ENCODE results near the gene MCL1.

MCL1 gene

DNA sequence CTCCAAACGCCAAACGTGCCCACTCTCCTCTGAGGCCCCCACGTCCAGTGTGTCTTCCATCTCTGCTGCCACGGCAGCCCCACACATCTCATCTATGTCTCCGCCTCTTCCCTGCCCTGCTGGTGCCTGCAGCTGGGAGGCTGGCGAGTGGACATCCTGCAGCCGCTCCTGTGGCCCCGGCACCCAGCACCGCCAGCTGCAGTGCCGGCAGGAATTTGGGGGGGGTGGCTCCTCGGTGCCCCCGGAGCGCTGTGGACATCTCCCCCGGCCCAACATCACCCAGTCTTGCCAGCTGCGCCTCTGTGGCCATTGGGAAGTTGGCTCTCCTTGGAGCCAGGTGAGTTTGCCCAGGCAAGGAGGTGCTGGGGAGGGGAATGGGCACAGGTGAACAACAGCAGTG lies 21.6 kb downstream of the MCL1 start:
- no peaks in the 10 kb centered on the region for H3K9me3 Mint-ChIP-seq
- H3K4me3 Mint-ChIP-seq = no peak overlapping the region
- no peak overlapping the region for H3K27ac Mint-ChIP-seq

DNA sequence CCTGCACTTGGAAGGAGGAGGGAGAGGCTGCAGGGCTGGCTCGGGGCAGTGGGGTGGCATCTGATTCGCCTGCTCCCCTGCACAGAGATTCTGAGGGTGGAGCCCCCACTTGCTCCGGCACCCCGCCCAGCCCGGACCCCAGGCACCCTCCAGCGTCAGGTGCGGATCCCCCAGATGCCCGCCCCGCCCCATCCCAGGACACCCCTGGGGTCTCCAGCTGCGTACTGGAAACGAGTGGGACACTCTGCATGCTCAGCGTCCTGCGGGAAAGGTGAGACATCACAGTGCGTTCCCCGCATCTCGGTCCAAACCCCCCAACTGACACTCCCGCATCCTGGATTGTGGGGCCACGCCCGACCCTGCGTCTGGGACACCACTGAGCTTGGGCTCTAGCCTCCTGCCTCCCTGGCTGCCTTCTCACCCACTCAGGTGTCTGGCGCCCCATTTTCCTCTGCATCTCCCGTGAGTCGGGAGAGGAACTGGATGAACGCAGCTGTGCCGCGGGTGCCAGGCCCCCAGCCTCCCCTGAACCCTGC lies 22.3 kb downstream of the MCL1 start:
- peaks cover 50% of the 10 kb centered on the region for H3K4me1 Mint-ChIP-seq
- DNase-seq = no peak
- peak overlapping the region in 1 of 2 donors; percentile 59 for H3K27ac Mint-ChIP-seq
- no peak for ATAC-seq
- H3K27me3 Mint-ChIP-seq = peaks cover 13% of the 10 kb centered on the region
- no peak overlapping the region for H3K4me3 Mint-ChIP-seq
- no peaks in the 10 kb centered on the region for H3K9me3 Mint-ChIP-seq

More for the DNA sequence above, 21.6 kb downstream of the MCL1 start:
- ATAC-seq (no peak), DNase-seq (no peak)
- Mint-ChIP-seq H3K27me3 (peaks cover 6% of the 10 kb centered on the region), H3K4me1 (peaks cover 50% of the 10 kb centered on the region)

DNA sequence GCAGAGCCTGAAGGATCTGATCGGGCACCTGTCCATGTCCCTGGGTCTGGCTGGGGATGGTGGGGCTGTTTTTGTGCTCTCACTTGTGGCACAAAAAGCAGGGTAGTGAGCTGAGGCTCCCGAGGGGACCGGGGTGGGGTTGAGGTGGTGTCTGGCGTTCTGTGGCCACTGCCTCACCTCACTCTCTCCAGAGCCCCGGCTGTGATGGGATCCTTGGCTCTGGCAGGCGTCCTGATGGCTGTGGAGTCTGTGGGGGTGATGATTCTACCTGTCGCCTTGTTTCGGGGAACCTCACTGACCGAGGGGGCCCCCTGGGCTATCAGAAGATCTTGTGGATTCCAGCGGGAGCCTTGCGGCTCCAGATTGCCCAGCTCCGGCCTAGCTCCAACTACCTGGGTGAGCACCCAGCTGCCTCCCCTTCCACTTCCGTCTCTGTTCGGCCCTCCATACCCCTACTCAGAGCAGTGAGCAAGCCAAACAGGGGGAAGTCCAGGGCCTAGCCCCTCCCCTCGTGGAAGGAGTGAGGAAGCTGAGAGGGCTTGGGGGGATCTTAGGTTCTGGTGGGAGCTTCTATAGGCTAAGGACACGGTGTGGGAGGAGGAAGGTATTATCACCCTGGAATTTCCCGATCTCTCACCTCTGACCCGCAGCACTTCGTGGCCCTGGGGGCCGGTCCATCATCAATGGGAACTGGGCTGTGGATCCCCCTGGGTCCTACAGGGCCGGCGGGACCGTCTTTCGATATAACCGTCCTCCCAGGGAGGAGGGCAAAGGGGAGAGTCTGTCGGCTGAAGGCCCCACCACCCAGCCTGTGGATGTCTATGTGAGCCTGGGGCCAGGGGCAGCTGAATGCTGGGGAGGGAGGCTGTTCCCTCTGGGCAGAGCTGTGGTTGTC lies 23.2 kb downstream of the MCL1 start:
- peaks cover 53% of the 10 kb centered on the region for H3K4me1 Mint-ChIP-seq
- peak overlapping the region in 1 of 2 donors; percentile 71 for H3K27ac Mint-ChIP-seq

DNA sequence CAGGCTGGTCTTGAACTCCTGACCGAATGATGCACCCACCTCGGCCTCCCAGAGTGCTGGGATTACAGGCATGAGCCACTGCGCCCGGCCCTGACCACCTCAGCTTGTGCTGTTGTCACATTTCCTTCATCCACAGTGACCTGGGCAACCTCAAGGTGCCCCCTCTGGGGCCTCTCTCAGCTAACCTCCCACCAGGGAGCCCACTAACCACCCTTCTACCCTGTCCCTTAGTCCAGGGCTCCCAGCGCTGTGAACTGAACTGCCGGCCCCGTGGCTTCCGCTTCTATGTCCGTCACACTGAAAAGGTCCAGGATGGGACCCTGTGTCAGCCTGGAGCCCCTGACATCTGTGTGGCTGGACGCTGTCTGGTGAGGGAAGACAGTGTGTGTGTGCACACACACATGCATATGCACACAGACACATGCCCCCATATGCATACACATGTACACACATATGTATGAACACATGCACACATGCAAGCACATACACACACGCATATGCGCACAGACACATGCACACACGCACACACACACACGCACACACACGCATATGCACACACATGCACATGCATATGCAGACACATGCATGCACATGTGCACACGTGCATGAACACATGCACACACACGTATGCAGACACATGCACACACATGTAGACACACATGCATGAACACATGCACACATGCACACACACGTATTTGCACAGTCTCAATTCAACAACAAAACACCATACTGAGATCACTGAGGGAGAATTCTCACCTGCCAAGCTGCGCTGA lies 24.0 kb downstream of the MCL1 start:
- no peaks in the 10 kb centered on the region for H3K9me3 Mint-ChIP-seq
- H3K4me1 Mint-ChIP-seq = peaks cover 53% of the 10 kb centered on the region
- DNase-seq (no peak), ATAC-seq (no peak)
- peak overlapping the region in 1 of 2 donors; percentile 76 for H3K27ac Mint-ChIP-seq
- H3K27me3 Mint-ChIP-seq = peaks cover 30% of the 10 kb centered on the region
- H3K4me3 Mint-ChIP-seq = no peak overlapping the region

More for the DNA sequence above, 23.2 kb downstream of the MCL1 start:
- Mint-ChIP-seq H3K9me3 (no peaks in the 10 kb centered on the region), H3K4me3 (no peak overlapping the region), H3K27me3 (peaks cover 22% of the 10 kb centered on the region)
- DNase-seq (no peak), ATAC-seq (no peak)

DNA sequence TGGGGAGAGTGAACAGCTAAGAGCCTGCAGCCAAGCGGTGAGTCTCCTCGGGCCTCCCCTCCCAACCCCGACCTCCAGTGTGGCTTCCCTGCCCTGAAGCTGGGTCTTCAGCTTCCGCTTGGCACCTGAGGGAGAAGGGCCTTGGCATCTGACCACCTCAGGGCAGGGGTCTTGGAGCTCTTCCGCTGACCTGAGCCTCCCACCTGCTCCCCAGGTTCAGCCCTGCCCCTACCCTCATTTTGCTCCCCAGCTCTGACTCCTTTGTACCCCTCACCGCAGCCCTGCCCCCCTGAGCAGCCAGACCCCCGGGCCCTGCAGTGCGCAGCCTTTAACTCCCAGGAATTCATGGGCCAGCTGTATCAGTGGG lies 25.3 kb downstream of the MCL1 start:
- no peaks in the 10 kb centered on the region for H3K9me3 Mint-ChIP-seq

DNA sequence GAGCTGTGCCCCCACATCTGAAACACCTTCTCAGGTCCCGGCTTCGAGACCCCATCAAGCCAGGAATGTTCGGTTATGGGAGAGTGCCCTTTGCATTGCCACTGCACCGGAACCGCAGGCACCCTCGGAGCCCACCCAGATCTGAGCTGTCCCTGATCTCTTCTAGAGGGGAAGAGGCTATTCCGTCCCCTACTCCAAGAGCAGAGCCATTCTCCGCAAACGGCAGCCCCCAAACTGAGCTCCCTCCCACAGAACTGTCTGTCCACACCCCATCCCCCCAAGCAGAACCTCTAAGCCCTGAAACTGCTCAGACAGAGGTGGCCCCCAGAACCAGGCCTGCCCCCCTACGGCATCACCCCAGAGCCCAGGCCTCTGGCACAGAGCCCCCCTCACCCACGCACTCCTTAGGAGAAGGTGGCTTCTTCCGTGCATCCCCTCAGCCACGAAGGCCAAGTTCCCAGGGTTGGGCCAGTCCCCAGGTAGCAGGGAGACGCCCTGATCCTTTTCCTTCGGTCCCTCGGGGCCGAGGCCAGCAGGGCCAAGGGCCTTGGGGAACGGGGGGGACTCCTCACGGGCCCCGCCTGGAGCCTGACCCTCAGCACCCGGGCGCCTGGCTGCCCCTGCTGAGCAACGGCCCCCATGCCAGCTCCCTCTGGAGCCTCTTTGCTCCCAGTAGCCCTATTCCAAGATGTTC lies 25.9 kb downstream of the MCL1 start:
- no peak for ATAC-seq
- peak in 1 of 2 donors; percentile 10 for DNase-seq
- Mint-ChIP-seq H3K27ac (no peak overlapping the region), H3K9me3 (no peaks in the 10 kb centered on the region), H3K27me3 (peaks cover 45% of the 10 kb centered on the region), H3K4me1 (peaks cover 50% of the 10 kb centered on the region), H3K4me3 (no peak overlapping the region)

More for the DNA sequence above, 25.3 kb downstream of the MCL1 start:
- Mint-ChIP-seq H3K4me3 (no peak overlapping the region), H3K27ac (no peak overlapping the region), H3K4me1 (peaks cover 50% of the 10 kb centered on the region), H3K27me3 (peaks cover 43% of the 10 kb centered on the region)
- DNase-seq (no peak), ATAC-seq (no peak)

DNA sequence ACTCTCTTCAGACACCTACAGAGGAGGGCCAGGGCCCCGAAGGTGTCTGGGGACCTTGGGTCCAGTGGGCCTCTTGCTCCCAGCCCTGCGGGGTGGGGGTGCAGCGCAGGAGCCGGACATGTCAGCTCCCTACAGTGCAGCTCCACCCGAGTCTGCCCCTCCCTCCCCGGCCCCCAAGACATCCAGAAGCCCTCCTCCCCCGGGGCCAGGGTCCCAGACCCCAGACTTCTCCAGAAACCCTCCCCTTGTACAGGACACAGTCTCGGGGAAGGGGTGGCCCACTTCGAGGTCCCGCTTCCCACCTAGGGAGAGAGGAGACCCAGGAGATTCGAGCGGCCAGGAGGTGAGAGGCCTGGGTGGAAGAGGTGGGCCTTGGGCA lies 26.5 kb downstream of the MCL1 start:
- Mint-ChIP-seq H3K9me3 (no peaks in the 10 kb centered on the region), H3K27ac (peak overlapping the region in 1 of 2 donors; percentile 78), H3K4me1 (peaks cover 50% of the 10 kb centered on the region), H3K27me3 (peaks cover 51% of the 10 kb centered on the region), H3K4me3 (peak overlapping the region in 1 of 2 donors; percentile 49)
- DNase-seq = no peak
- no peak for ATAC-seq

DNA sequence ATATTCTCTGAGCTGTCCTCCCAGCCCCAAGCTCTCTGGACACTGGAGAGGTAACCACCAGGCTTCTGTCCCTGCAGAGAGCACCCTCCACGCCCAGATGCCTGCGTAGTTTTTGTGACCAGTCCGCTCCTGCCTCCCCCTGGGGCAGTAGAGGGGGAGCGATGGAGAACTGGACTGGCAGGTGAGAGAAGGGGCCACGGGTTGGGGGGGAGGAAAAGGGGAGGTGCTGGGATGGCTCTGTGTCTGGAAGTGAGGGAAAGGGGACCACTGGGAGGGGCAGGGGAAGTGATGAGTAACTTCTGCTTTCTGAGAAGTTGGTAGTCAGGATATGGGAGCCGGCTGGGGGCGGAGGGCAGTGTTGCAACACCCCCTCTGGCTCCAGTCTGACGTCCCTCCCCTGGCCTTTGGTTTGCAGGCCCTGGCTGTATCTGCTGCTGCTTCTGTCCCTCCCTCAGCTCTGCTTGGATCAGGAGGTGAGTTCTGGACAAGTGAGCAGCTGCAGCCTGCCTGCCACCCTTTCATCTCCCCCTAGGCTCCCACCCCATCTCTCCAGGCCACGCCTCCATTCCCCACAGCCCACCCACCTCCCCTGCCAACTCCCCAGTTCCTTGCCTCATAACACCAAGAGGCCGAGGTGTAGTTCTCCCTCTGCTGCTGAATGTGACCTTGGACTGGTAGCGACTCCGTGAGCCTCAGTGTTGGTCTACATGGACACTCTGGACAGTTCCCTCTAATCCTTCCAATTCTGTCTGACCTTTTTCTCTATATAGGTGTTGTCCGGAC lies 27.1 kb downstream of the MCL1 start:
- no peak for ATAC-seq
- Mint-ChIP-seq H3K27ac (peak overlapping the region in 1 of 2 donors; percentile 78), H3K27me3 (peaks cover 51% of the 10 kb centered on the region), H3K9me3 (no peaks in the 10 kb centered on the region), H3K4me3 (peak overlapping the region in 1 of 2 donors; percentile 49), H3K4me1 (peaks cover 50% of the 10 kb centered on the region)
- DNase-seq = peak in 1 of 2 donors; percentile 20

DNA sequence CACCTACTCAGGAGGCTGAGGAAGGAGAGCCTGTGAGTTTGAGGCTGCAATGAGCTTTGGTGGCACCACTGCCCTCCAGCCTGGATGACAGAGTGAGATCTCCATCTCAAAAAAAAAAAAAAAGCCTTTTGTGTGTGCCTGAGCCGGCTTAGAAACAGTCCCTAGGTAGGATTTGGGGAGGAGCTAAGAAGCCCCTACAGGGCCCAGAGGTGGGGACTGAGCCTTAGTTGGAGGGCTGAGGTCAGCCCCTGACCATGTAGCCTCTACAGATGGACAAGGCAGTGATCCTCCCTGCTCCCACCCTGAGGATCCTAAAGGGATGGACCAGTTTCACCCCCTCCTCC lies 27.7 kb downstream of the MCL1 start:
- Mint-ChIP-seq H3K27ac (no peak overlapping the region), H3K4me3 (no peak overlapping the region), H3K9me3 (no peaks in the 10 kb centered on the region), H3K4me1 (peaks cover 50% of the 10 kb centered on the region), H3K27me3 (peaks cover 53% of the 10 kb centered on the region)
- DNase-seq (no peak), ATAC-seq (no peak)

DNA sequence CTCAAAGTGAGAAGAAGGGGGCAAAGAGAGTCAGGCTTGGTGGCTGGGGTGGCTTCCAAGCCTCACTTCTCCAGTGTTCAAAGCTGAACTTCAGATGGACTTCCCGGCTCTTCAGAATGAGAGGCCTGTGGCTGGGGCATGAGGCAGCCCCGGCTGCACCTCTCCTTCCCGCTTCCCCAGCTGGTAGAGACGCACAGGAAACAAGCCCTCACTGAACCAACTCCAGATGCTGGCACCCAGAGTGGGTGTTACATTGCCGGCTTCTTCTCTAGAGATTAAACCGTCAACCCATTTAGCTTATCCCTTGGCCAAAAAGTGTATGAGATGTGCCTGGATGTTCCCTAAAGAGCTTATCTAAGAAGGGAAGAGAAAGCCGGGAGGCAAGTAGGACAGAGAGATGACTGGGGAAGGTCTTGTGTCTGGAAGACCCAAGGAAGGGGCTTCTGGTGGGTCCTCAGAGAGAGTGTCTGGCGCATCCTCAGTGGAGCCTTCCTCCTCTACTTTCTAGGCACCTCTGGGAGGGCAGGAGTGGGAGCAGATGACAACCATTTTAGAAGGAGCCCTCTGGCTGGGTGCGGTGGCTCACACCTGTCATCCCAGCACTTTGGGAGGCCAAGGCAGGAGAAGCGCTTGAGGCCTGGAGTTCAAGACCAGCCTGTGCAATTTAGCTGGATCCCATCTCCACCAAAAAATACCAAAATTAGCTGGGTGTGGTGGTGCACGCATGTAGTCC lies 28.2 kb downstream of the MCL1 start:
- Mint-ChIP-seq H3K27ac (no peak overlapping the region), H3K9me3 (no peaks in the 10 kb centered on the region), H3K27me3 (peaks cover 58% of the 10 kb centered on the region), H3K4me3 (no peak overlapping the region), H3K4me1 (peaks cover 46% of the 10 kb centered on the region)
- peak in 1 of 2 donors; percentile 15 for DNase-seq
- no peak for ATAC-seq

DNA sequence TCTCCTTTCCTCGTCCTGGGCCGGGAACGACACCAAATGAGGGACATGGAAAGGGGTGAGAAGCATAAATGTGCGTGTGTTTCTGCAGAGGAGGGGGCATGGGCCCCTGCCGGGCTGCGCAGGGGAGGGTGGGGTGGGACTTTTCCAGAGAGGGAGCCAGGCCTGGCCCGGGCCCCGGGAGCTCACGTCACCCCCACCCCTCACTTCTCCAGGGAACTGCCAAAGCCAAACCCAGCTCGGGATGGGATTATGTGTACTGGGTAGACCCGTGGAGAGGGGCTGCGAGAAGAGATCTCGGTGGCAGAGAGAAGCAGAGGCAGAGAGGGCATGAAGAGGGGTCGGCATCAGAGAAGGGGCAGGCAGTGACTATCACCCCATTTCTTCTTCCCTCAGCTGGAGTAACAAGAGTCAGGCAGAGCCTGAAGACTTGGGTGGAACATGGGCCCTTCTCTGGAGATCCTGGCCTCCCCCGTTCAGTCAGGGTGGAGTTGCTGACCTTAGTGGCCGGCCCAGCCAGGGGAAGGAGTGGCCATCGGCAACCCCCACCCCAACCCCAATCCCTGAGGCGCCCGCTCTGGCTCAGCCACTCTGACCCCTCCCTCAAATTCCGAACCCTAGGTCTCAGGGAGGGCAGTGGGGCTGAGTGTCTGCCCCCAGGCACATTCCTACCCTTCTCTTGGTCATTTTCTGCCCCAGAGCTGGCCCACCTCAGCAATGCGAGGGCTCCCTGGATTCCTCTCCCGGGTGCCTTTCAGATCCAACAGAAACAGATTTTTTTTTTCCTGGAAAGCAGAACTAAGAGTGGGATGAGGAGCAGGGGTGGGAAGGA lies 29.0 kb downstream of the MCL1 start:
- no peak overlapping the region for H3K27ac Mint-ChIP-seq
- DNase-seq = peak in 1 of 2 donors; percentile 10
- peak overlapping the region in 1 of 2 donors; percentile 84 for H3K4me3 Mint-ChIP-seq
- H3K9me3 Mint-ChIP-seq = no peaks in the 10 kb centered on the region
- H3K27me3 Mint-ChIP-seq = peaks cover 65% of the 10 kb centered on the region
- H3K4me1 Mint-ChIP-seq = peaks cover 43% of the 10 kb centered on the region
- ATAC-seq = no peak

DNA sequence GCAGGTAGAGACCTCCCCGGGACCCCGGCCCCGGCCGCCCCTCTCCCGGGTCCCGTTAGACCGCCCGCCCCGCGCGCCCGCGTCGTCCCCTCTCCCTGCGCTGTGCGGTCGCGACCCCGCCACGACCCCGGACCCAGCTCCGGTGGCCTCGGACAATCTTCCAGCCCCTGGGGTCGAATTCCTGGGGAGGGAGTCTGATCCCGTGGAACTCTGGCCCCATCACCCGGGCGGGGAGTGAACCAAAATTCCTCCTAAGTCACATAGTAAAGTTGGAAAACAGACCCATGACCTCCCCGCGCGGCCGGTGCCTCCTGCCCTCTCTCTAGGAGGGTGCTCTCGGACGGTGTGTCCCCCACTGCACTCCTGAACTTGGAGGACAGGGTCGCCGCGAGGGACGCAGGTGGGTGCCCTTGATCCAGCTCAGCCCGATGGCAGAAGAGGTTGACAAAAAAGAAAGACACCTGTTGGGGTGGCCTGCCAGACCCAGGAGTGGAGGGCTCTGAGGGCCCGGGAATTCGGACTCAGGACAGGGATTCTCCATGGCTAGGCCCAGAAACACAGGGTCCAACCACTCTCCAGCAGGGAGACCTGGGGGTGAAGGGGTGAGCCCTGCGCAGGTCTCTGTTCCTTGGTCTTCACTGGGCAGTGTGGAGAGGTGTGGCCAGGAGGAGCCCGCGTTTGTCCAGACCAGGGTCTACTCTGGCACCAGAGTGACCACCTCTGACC lies 29.8 kb downstream of the MCL1 start:
- H3K27ac Mint-ChIP-seq = peak overlapping the region in 1 of 2 donors; percentile 52

More for the DNA sequence above, 29.8 kb downstream of the MCL1 start:
- Mint-ChIP-seq H3K4me3 (peak overlapping the region; percentile 80 to 84), H3K4me1 (peaks cover 43% of the 10 kb centered on the region), H3K9me3 (no peaks in the 10 kb centered on the region), H3K27me3 (peaks cover 69% of the 10 kb centered on the region)
- ATAC-seq (no peak), DNase-seq (peak in 1 of 2 donors; percentile 19)
